ENCODE results near the gene YIF1A.
A peak's percentile ranks its signal among the peaks of the same experiment; 100 is the strongest.

Gene YIF1A

DNA sequence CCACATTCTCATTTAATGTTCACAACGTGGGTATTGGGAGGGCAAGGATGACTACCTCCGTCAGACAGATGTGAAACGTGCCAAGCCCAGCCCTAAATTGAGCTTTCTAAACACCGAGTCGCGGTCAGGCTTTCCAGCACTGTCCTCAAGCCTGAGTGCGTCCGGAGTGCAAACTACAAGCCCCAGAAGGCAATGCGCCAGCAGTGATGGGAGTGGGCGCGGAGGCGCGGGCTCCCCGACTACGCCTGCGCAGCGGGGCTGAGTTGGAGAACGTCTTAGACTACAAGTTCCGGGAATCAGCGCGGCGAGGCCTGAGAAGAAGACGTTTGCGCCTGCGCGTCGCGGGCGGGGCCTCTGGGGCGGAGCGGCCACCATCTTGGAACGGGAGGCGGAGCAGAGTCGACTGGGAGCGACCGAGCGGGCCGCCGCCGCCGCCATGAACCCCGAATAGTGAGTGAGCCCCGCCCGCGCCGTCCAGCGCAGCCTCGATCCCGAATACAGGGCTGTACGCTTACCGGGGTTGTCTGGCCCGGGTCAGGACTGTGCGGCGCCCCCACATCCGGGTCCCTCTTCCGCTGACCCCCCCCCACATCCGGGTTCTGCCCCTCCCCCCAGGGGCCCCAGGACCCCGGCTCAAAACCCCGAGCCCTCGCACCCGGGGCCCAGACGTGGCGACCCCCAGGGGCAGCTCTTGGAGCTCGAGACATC, 20.5 kb downstream of the YIF1A start, which contains the start of gene RAB1B (continued):
- TF ChIP-seq SP7 (tag by site-specific recombination; IDR thresholded peaks at IDR 0.05) (no peak), ZNF157 (tag by site-specific recombination; IDR thresholded peaks at IDR 0.05) (no peak), ZNF184 (tag by site-specific recombination; IDR thresholded peaks at IDR 0.05) (no peak), ZNF600 (tag by site-specific recombination; IDR thresholded peaks at IDR 0.05) (0 out of 2 replicates have a peak, but pooled peaks have one; percentile 47), ZNF121 (tag by site-specific recombination; IDR thresholded peaks at IDR 0.05) (no peak), ZNF433 (tag by site-specific recombination; IDR thresholded peaks at IDR 0.05; ENCODE audit: low read depth) (no peak), ZNF133 (tag by site-specific recombination; IDR thresholded peaks at IDR 0.05) (no peak), ZNF140 (tag by site-specific recombination; IDR thresholded peaks at IDR 0.05) (no peak), GLIS2 (tag by site-specific recombination; IDR thresholded peaks at IDR 0.05) (no peak), ZBTB21 (tag by site-specific recombination; IDR thresholded peaks at IDR 0.05) (no peak), FEZF1 (tag by site-specific recombination; IDR thresholded peaks at IDR 0.05) (no peak), ZBTB48 (tag by site-specific recombination; IDR thresholded peaks at IDR 0.05) (no peak), WT1 (tag by site-specific recombination; IDR thresholded peaks at IDR 0.05) (no peak), ZFP69B (tag by site-specific recombination; IDR thresholded peaks at IDR 0.05) (no peak), ZNF555 (tag by site-specific recombination; conservative IDR thresholded peaks at IDR 0.05) (no peak), YY1 (tag by site-specific recombination; IDR thresholded peaks at IDR 0.05) (peak; percentile 71; the same call in 1 of the 2 replicates), ZNF23 (tag by site-specific recombination; IDR thresholded peaks at IDR 0.05; ENCODE audit: borderline replicate concordance) (no peak), MEIS1 (CRISPR knock-in tag; IDR thresholded peaks at IDR 0.05; ENCODE audit: borderline replicate concordance) (no peak), IKZF3 (tag by site-specific recombination; IDR thresholded peaks at IDR 0.05) (no peak), ZNF473 (tag by site-specific recombination; IDR thresholded peaks at IDR 0.05) (no peak), ZNF654 (tag by site-specific recombination; IDR thresholded peaks at IDR 0.05; ENCODE audit: low read depth) (no peak), ZNF501 (tag by site-specific recombination; IDR thresholded peaks at IDR 0.05) (no peak), KLF1 (tag by site-specific recombination; IDR thresholded peaks at IDR 0.05) (peak; percentile 35; the same call in 1 of the 2 replicates), ZNF174 (tag by site-specific recombination; IDR thresholded peaks at IDR 0.05) (no peak), ZNF19 (tag by site-specific recombination; IDR thresholded peaks at IDR 0.05; ENCODE audit: low read depth) (no peak)
- TF ChIP-seq, protein P1, sequence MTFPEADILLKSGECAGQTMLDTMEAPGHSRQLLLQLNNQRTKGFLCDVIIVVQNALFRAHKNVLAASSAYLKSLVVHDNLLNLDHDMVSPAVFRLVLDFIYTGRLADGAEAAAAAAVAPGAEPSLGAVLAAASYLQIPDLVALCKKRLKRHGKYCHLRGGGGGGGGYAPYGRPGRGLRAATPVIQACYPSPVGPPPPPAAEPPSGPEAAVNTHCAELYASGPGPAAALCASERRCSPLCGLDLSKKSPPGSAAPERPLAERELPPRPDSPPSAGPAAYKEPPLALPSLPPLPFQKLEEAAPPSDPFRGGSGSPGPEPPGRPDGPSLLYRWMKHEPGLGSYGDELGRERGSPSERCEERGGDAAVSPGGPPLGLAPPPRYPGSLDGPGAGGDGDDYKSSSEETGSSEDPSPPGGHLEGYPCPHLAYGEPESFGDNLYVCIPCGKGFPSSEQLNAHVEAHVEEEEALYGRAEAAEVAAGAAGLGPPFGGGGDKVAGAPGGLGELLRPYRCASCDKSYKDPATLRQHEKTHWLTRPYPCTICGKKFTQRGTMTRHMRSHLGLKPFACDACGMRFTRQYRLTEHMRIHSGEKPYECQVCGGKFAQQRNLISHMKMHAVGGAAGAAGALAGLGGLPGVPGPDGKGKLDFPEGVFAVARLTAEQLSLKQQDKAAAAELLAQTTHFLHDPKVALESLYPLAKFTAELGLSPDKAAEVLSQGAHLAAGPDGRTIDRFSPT (tag by site-specific recombination; IDR thresholded peaks at IDR 0.05): no peak
- TF ChIP-seq, protein P2, sequence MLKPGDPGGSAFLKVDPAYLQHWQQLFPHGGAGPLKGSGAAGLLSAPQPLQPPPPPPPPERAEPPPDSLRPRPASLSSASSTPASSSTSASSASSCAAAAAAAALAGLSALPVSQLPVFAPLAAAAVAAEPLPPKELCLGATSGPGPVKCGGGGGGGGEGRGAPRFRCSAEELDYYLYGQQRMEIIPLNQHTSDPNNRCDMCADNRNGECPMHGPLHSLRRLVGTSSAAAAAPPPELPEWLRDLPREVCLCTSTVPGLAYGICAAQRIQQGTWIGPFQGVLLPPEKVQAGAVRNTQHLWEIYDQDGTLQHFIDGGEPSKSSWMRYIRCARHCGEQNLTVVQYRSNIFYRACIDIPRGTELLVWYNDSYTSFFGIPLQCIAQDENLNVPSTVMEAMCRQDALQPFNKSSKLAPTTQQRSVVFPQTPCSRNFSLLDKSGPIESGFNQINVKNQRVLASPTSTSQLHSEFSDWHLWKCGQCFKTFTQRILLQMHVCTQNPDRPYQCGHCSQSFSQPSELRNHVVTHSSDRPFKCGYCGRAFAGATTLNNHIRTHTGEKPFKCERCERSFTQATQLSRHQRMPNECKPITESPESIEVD (tag by site-specific recombination; IDR thresholded peaks at IDR 0.05): no peak
- TF ChIP-seq, protein P3, sequence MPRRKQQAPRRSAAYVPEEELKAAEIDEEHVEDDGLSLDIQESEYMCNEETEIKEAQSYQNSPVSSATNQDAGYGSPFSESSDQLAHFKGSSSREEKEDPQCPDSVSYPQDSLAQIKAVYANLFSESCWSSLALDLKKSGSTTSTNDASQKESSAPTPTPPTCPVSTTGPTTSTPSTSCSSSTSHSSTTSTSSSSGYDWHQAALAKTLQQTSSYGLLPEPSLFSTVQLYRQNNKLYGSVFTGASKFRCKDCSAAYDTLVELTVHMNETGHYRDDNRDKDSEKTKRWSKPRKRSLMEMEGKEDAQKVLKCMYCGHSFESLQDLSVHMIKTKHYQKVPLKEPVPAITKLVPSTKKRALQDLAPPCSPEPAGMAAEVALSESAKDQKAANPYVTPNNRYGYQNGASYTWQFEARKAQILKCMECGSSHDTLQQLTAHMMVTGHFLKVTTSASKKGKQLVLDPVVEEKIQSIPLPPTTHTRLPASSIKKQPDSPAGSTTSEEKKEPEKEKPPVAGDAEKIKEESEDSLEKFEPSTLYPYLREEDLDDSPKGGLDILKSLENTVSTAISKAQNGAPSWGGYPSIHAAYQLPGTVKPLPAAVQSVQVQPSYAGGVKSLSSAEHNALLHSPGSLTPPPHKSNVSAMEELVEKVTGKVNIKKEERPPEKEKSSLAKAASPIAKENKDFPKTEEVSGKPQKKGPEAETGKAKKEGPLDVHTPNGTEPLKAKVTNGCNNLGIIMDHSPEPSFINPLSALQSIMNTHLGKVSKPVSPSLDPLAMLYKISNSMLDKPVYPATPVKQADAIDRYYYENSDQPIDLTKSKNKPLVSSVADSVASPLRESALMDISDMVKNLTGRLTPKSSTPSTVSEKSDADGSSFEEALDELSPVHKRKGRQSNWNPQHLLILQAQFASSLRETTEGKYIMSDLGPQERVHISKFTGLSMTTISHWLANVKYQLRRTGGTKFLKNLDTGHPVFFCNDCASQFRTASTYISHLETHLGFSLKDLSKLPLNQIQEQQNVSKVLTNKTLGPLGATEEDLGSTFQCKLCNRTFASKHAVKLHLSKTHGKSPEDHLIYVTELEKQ (tag by site-specific recombination; IDR thresholded peaks at IDR 0.05; ENCODE audit: borderline replicate concordance): no peak
- TF ChIP-seq, protein P4, sequence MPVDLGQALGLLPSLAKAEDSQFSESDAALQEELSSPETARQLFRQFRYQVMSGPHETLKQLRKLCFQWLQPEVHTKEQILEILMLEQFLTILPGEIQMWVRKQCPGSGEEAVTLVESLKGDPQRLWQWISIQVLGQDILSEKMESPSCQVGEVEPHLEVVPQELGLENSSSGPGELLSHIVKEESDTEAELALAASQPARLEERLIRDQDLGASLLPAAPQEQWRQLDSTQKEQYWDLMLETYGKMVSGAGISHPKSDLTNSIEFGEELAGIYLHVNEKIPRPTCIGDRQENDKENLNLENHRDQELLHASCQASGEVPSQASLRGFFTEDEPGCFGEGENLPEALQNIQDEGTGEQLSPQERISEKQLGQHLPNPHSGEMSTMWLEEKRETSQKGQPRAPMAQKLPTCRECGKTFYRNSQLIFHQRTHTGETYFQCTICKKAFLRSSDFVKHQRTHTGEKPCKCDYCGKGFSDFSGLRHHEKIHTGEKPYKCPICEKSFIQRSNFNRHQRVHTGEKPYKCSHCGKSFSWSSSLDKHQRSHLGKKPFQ (tag by site-specific recombination; IDR thresholded peaks at IDR 0.05): no peak
- TF ChIP-seq, protein P5, sequence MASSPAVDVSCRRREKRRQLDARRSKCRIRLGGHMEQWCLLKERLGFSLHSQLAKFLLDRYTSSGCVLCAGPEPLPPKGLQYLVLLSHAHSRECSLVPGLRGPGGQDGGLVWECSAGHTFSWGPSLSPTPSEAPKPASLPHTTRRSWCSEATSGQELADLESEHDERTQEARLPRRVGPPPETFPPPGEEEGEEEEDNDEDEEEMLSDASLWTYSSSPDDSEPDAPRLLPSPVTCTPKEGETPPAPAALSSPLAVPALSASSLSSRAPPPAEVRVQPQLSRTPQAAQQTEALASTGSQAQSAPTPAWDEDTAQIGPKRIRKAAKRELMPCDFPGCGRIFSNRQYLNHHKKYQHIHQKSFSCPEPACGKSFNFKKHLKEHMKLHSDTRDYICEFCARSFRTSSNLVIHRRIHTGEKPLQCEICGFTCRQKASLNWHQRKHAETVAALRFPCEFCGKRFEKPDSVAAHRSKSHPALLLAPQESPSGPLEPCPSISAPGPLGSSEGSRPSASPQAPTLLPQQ (tag by site-specific recombination; IDR thresholded peaks at IDR 0.05): no peak

All from HEK293 (cell line).